ENCODE data around the gene FBXO27.
"Not testable (repeated sequence)": the region's sequence is repeated elsewhere in the genome, so short reads cannot be mapped to it uniquely, and the experiment has no call there.

FBXO27 gene

GRCh38 chr19:39032063-39032918 is at the start of gene FBXO27:
FBXO27 (minus strand) TSS chr19:39032549; CDS start chr19:39032227, 322 bp downstream.
- DNase-seq: peak; percentile 95

- DNase-seq: peak; percentile 40
These were observed 48.1 kb upstream of the FBXO27 start for GRCh38 chr19:39080431-39080830.

- DNase-seq: no peak
These were observed 46.3 kb upstream of the FBXO27 start for GRCh38 chr19:39078436-39079200.

- no peak for DNase-seq
These were observed 45.0 kb upstream of the FBXO27 start for GRCh38 chr19:39077323-39077722.

GRCh38 chr19:39074942-39075341 is 42.6 kb upstream of the FBXO27 start:
- DNase-seq: no peak

GRCh38 chr19:39074205-39074692 is 41.9 kb upstream of the FBXO27 start:
- no peak for DNase-seq

GRCh38 chr19:39070888-39071287 is 38.5 kb upstream of the FBXO27 start:
- DNase-seq: no peak

- not testable (repeated sequence) for DNase-seq
These were observed 35.9 kb upstream of the FBXO27 start for GRCh38 chr19:39068259-39068658.

- no peak for DNase-seq
These were observed 34.8 kb upstream of the FBXO27 start for GRCh38 chr19:39067104-39067503.

- DNase-seq: no peak
These were observed 33.6 kb upstream of the FBXO27 start for GRCh38 chr19:39065928-39066327.

- DNase-seq: no peak
These were observed 32.1 kb upstream of the FBXO27 start for GRCh38 chr19:39064405-39064804.

GRCh38 chr19:39060171-39060570 is 27.8 kb upstream of the FBXO27 start:
- DNase-seq: no peak

GRCh38 chr19:39059302-39059701 is 27.0 kb upstream of the FBXO27 start:
- DNase-seq: no peak

GRCh38 chr19:39057615-39058014 is 25.3 kb upstream of the FBXO27 start:
- DNase-seq: no peak

GRCh38 chr19:39054091-39054470 is 21.7 kb upstream of the FBXO27 start:
- no peak for DNase-seq

GRCh38 chr19:39053276-39054090 is 21.1 kb upstream of the FBXO27 start:
- no peak for DNase-seq

GRCh38 chr19:39052846-39053245 is 20.5 kb upstream of the FBXO27 start:
- no peak for DNase-seq

GRCh38 chr19:39052243-39052746 is 19.9 kb upstream of the FBXO27 start:
- DNase-seq: peak; percentile 49

- DNase-seq: no peak
These were observed 14.7 kb upstream of the FBXO27 start for GRCh38 chr19:39047073-39047472.

- no peak for DNase-seq
These were observed 13.9 kb upstream of the FBXO27 start for GRCh38 chr19:39046037-39046821.

GRCh38 chr19:39045506-39045905 is 13.2 kb upstream of the FBXO27 start:
- no peak for DNase-seq

- peak; percentile 56 for DNase-seq
These were observed 5.7 kb upstream of the FBXO27 start for GRCh38 chr19:39038098-39038497.
